Keratinocyte (primary cell): ENCODE data around the gene STAG1. TPM values are rescaled to one million over a fixed set of nuclear protein-coding genes. Genes with fewer than 3 reads are reported as not detected.

Experiments
- DNase-seq: peaks from one replicate; pipeline ENCODE4 v3.0.0-alpha.2; 2011; ENCODE audit warnings: low read depth, missing footprints, low spot score
- FAIRE-seq: peaks from 2 replicates; lab custom pipeline; 2011; peaks lifted over from hg19 to GRCh38; lab: Jason Lieb, UNC
- H2AFZ ChIP-seq: 2 replicates; pipeline ENCODE4 v1.6.0; 2012; ENCODE audit warnings: low read length, control low read depth, inconsistent platforms; ENCODE audit not compliant: control insufficient read depth
- H3K27ac ChIP-seq: 2 replicates; pipeline ENCODE4 v1.5.1; 2011; ENCODE audit warnings: low read length; ENCODE audit not compliant: control insufficient read depth, insufficient read depth
- H3K27me3 ChIP-seq: 3 replicates; pipeline ENCODE4 v1.6.0; 2011; ENCODE audit warnings: low read length; ENCODE audit not compliant: control insufficient read depth, insufficient read depth; ENCODE audit errors: extremely low read depth
- H3K36me3 ChIP-seq, 2 experiments: 2 replicates in 1 of 2; 3 replicates in 1 of 2; pipeline ENCODE4 v1.5.1; 2011; ENCODE audit warnings: low read length in 2 of 2, mild to moderate bottlenecking in 1 of 2; ENCODE audit not compliant: control insufficient read depth in 2 of 2, insufficient read depth in 2 of 2; ENCODE audit errors: extremely low read depth in 1 of 2
- H3K4me1 ChIP-seq: 3 replicates; pipeline ENCODE4 v1.5.1; 2011; ENCODE audit warnings: low read length; ENCODE audit not compliant: control insufficient read depth, insufficient read depth; ENCODE audit errors: extremely low read depth
- H3K4me2 ChIP-seq: 3 replicates; pipeline ENCODE4 v1.6.0; 2011; ENCODE audit warnings: low read depth, low read length; ENCODE audit not compliant: control insufficient read depth, insufficient read depth; ENCODE audit errors: extremely low read depth
- H3K4me3 ChIP-seq, 3 experiments: fragments of 200-600 bp in 1 of 3; sonication (generic) in 1 of 3; 2 replicates in 2 of 3; 3 replicates in 1 of 3; pipeline ENCODE4 v1.5.1; 2011 to 2016; ENCODE audit warnings: low read length in 3 of 3, mild to moderate bottlenecking in 3 of 3, control low read depth in 2 of 3, inconsistent platforms in 1 of 3, low read depth in 1 of 3, mixed read lengths in 1 of 3, mixed run types in 1 of 3, moderate library complexity in 1 of 3; ENCODE audit not compliant: control insufficient read depth in 2 of 3, insufficient read depth in 2 of 3; ENCODE audit errors: extremely low read depth in 1 of 3
- H3K79me2 ChIP-seq: 2 replicates; pipeline ENCODE4 v1.6.0; 2012; ENCODE audit warnings: low read length; ENCODE audit not compliant: control insufficient read depth, insufficient read depth
- H3K9ac ChIP-seq: 3 replicates; pipeline ENCODE4 v1.6.0; 2011; ENCODE audit warnings: low read length; ENCODE audit not compliant: control insufficient read depth, insufficient read depth; ENCODE audit errors: extremely low read depth
- H3K9me1 ChIP-seq: 3 replicates; pipeline ENCODE4 v1.6.0; 2011; ENCODE audit warnings: low read length; ENCODE audit not compliant: control insufficient read depth, insufficient read depth; ENCODE audit errors: extremely low read depth
- H3K9me3 ChIP-seq: 2 replicates; pipeline ENCODE4 v1.5.1; 2012; ENCODE audit warnings: low read depth, low read length; ENCODE audit not compliant: control insufficient read depth
- H4K20me1 ChIP-seq: 3 replicates; pipeline ENCODE4 v1.6.0; 2011; ENCODE audit warnings: low read length; ENCODE audit not compliant: control insufficient read depth, insufficient read depth; ENCODE audit errors: extremely low read depth
- CTCF ChIP-seq, 3 experiments: IDR thresholded peaks in 1 of 3; conservative IDR thresholded peaks in 1 of 3; optimal IDR thresholded peaks in 1 of 3; 2 replicates in 2 of 3; 3 replicates in 1 of 3; pipeline versions ENCODE3 to v1.5.1; 2011; ENCODE audit warnings: low read length in 3 of 3, mild to moderate bottlenecking in 3 of 3, moderate library complexity in 2 of 3, control low read depth in 1 of 3, inconsistent platforms in 1 of 3; ENCODE audit not compliant: insufficient read depth in 2 of 3; ENCODE audit errors: extremely low read depth in 1 of 3
- EZH2 ChIP-seq: IDR thresholded peaks from one replicate; pipeline ENCODE4 v1.6.1; 2012; ENCODE audit warnings: inconsistent platforms, mild to moderate bottlenecking, low read length, moderate library complexity
- dilution Hi-C: fragments of 300-500 bp; cut with MboI; formaldehyde crosslinking; loops from one replicate; pipeline ENCODE4 v1.7.0; 2020; ENCODE audit warnings: low sequenced_read_pairs; ENCODE audit not compliant: extremely low pct_ligation_motif_present
- polyA plus RNA-seq, 5 experiments: library from polyadenylated mRNA; depleted of rRNA in 3 of 5; stranded (reverse) in 3 of 5; stranded (forward) in 1 of 5; unstranded in 1 of 5; fragments of >200 nt; gene quantifications; 1 replicate in 1 of 5; 2 replicates in 3 of 5; 3 replicates in 1 of 5; pipeline versions ENCODE4 v1.2.1 to v1.2.3, GENCODE V29; 2011 to 2012; ENCODE audit warnings: missing spikeins in 2 of 5, low read depth in 1 of 5, low replicate concordance in 1 of 5

Gene STAG1
- polyA plus RNA-seq, 1 donor (not counting 4 experiments of a cell fraction or from before 2014, with no cell fraction given), result 11.8 TPM

- no peaks in the 10 kb centered on the region for H3K27me3 ChIP-seq
- TF ChIP-seq EZH2 (no peak), CTCF (optimal IDR thresholded peaks at IDR 0.05 in 1 of 3, IDR thresholded peaks at IDR 0.05 in 1 of 3, conservative IDR thresholded peaks at IDR 0.05 in 1 of 3; ENCODE audit: extremely low read depth in 1 of 3, insufficient read depth in 2 of 3, low read length in 3 of 3) (no peak)
- no peaks in the 10 kb centered on the region for H3K9me3 ChIP-seq
- H3K9me1 ChIP-seq, result no peaks in the 10 kb centered on the region
- no peaks in the 10 kb centered on the region for H4K20me1 ChIP-seq
- H3K27ac ChIP-seq, result no peak overlapping the region
- H3K79me2 ChIP-seq, result no peaks in the 10 kb centered on the region
- H3K4me3 ChIP-seq, result no peak overlapping the region
- H3K4me2 ChIP-seq, result no peak overlapping the region
- FAIRE-seq (no peak), DNase-seq (no peak)
- peaks cover 11% of the 10 kb centered on the region for H3K4me1 ChIP-seq
- H3K9ac ChIP-seq, result no peak overlapping the region
- H3K36me3 ChIP-seq, result no peaks in the 10 kb centered on the region
- no peak overlapping the region for H2AFZ ChIP-seq
- dilution Hi-C loops, result no loop called here
Measured at GRCh38 chr3:136783708-136784191, 31.6 kb upstream of the STAG1 start.

- no peak overlapping the region for H3K27ac ChIP-seq
- TF ChIP-seq CTCF (optimal IDR thresholded peaks at IDR 0.05 in 1 of 3, IDR thresholded peaks at IDR 0.05 in 1 of 3, conservative IDR thresholded peaks at IDR 0.05 in 1 of 3; ENCODE audit: extremely low read depth in 1 of 3, insufficient read depth in 2 of 3, low read length in 3 of 3) (no peak), EZH2 (no peak)
- DNase-seq (no peak), FAIRE-seq (no peak)
- H3K27me3 ChIP-seq, result no peaks in the 10 kb centered on the region
- H3K36me3 ChIP-seq, result no peaks in the 10 kb centered on the region
- no peaks in the 10 kb centered on the region for H3K9me1 ChIP-seq
- no peak overlapping the region for H2AFZ ChIP-seq
- H3K9me3 ChIP-seq, result no peaks in the 10 kb centered on the region
- no peaks in the 10 kb centered on the region for H3K79me2 ChIP-seq
- dilution Hi-C loops, result no loop called here
- no peak overlapping the region for H3K4me2 ChIP-seq
- H3K4me3 ChIP-seq, result no peak overlapping the region
- no peaks in the 10 kb centered on the region for H4K20me1 ChIP-seq
- no peaks in the 10 kb centered on the region for H3K4me1 ChIP-seq
- H3K9ac ChIP-seq, result no peak overlapping the region
Measured at GRCh38 chr3:136780741-136781140, 28.6 kb upstream of the STAG1 start.
